ENCODE data around the gene WDHD1.

The WDHD1 gene

DNA sequence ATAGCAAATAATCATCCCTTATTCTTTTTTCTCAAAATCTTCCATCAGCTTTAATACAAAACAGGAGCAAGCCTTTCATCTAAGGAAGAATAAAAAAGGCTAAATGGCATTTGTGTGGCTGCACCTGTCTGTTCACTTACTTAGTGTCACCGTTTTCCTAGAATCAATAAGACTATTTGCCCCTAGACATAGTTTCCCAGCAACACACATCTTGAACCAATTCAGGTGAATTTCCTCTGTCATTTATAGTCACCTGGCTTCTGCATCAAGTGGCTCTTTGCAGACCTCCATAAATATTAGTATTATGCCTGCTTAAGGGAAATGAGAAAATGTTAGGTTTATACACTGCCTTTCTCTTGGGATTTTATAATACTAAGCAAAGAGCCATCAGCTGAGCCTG is 106.8 kb downstream of the WDHD1 start:
- TF ChIP-seq, protein P1, sequence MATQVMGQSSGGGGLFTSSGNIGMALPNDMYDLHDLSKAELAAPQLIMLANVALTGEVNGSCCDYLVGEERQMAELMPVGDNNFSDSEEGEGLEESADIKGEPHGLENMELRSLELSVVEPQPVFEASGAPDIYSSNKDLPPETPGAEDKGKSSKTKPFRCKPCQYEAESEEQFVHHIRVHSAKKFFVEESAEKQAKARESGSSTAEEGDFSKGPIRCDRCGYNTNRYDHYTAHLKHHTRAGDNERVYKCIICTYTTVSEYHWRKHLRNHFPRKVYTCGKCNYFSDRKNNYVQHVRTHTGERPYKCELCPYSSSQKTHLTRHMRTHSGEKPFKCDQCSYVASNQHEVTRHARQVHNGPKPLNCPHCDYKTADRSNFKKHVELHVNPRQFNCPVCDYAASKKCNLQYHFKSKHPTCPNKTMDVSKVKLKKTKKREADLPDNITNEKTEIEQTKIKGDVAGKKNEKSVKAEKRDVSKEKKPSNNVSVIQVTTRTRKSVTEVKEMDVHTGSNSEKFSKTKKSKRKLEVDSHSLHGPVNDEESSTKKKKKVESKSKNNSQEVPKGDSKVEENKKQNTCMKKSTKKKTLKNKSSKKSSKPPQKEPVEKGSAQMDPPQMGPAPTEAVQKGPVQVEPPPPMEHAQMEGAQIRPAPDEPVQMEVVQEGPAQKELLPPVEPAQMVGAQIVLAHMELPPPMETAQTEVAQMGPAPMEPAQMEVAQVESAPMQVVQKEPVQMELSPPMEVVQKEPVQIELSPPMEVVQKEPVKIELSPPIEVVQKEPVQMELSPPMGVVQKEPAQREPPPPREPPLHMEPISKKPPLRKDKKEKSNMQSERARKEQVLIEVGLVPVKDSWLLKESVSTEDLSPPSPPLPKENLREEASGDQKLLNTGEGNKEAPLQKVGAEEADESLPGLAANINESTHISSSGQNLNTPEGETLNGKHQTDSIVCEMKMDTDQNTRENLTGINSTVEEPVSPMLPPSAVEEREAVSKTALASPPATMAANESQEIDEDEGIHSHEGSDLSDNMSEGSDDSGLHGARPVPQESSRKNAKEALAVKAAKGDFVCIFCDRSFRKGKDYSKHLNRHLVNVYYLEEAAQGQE (IDR thresholded peaks at IDR 0.05; ENCODE audit: insufficient read depth in 1 of 2, low read depth in 2 of 2, low read length in 2 of 2) = no peak
- TF ChIP-seq TAF1 (IDR thresholded peaks at IDR 0.05; ENCODE audit: borderline replicate concordance, insufficient read depth, low read length) (no peak), POLR2AphosphoS5 (IDR thresholded peaks at IDR 0.05; ENCODE audit: low read depth, low read length) (no peak), SIN3A (IDR thresholded peaks at IDR 0.05; ENCODE audit: borderline replicate concordance, insufficient read depth, low read length) (no peak), FOXP2 (optimal IDR thresholded peaks at IDR 0.05; ENCODE audit: borderline replicate concordance, extremely low read depth, extremely low read length, insufficient read depth) (no peak)

- no peak for TF ChIP-seq TAF1 (IDR thresholded peaks at IDR 0.05; ENCODE audit: borderline replicate concordance, insufficient read depth, low read length)
- TF ChIP-seq SIN3A (IDR thresholded peaks at IDR 0.05; ENCODE audit: borderline replicate concordance, insufficient read depth, low read length) = no peak
- TF ChIP-seq POLR2AphosphoS5 (IDR thresholded peaks at IDR 0.05; ENCODE audit: low read depth, low read length) = no peak
- TF ChIP-seq, protein P1 (IDR thresholded peaks at IDR 0.05; ENCODE audit: insufficient read depth in 1 of 2, low read depth in 2 of 2, low read length in 2 of 2) = no peak
- TF ChIP-seq FOXP2 (optimal IDR thresholded peaks at IDR 0.05; ENCODE audit: borderline replicate concordance, extremely low read depth, extremely low read length, insufficient read depth) = no peak
Measured at GRCh38 chr14:54919330-54919729, 107.6 kb downstream of the WDHD1 start.

DNA sequence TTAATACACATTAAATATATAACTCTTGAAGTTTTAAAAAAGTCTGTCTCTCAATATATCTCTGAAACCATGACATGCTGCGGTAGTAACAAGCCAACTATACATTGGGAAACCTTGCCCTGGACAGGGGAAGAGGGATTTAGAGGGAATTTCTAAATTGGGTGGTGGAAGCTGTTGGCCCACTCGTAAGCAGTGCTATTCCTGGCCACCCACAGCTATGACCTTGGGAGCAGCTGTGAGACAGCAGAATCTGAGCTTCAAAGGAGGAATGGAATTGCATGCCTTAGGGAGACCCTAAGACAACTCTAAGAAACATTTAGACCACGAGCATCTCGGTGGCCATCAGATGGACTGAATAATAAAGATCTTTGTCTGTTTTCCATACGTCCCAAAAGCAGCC is 108.5 kb downstream of the WDHD1 start:
- TF ChIP-seq TAF1 (IDR thresholded peaks at IDR 0.05; ENCODE audit: borderline replicate concordance, insufficient read depth, low read length) (no peak), FOXP2 (optimal IDR thresholded peaks at IDR 0.05; ENCODE audit: borderline replicate concordance, extremely low read depth, extremely low read length, insufficient read depth) (no peak), POLR2AphosphoS5 (IDR thresholded peaks at IDR 0.05; ENCODE audit: low read depth, low read length) (no peak), SIN3A (IDR thresholded peaks at IDR 0.05; ENCODE audit: borderline replicate concordance, insufficient read depth, low read length) (no peak)
- TF ChIP-seq, protein P1 (IDR thresholded peaks at IDR 0.05; ENCODE audit: insufficient read depth in 1 of 2, low read depth in 2 of 2, low read length in 2 of 2) = no peak

- TF ChIP-seq, protein P1 (IDR thresholded peaks at IDR 0.05; ENCODE audit: insufficient read depth in 1 of 2, low read depth in 2 of 2, low read length in 2 of 2) = no peak
- TF ChIP-seq SIN3A (IDR thresholded peaks at IDR 0.05; ENCODE audit: borderline replicate concordance, insufficient read depth, low read length) (no peak), POLR2AphosphoS5 (IDR thresholded peaks at IDR 0.05; ENCODE audit: low read depth, low read length) (no peak), TAF1 (IDR thresholded peaks at IDR 0.05; ENCODE audit: borderline replicate concordance, insufficient read depth, low read length) (no peak), FOXP2 (optimal IDR thresholded peaks at IDR 0.05; ENCODE audit: borderline replicate concordance, extremely low read depth, extremely low read length, insufficient read depth) (no peak)
Measured at GRCh38 chr14:54916101-54916500, 110.8 kb downstream of the WDHD1 start.
